ENCODE measurements around the gene CTTN. TPM values are rescaled to one million over a fixed set of nuclear protein-coding genes. Genes with fewer than 3 reads are reported as not detected.

Gene CTTN
- total and polyA plus RNA-seq, 9 of the 15 experiments (the other 6 are each of a cell fraction or from before 2014, with no cell fraction given), result 9.9 to 158 (median 99.7) TPM

GRCh38 chr11:70460964-70461363, 62.6 kb downstream of the CTTN start:
- no peak overlapping the region for H3K9ac ChIP-seq (ENCODE audit: insufficient read depth in 1 of 2, low read depth in 2 of 2, low read length in 2 of 2)
- H3K4me3 ChIP-seq, result no peak overlapping the region
- H4K20me1 ChIP-seq (replicated peaks; ENCODE audit: control insufficient read depth, insufficient read depth, low read length), result no peaks in the 10 kb centered on the region
- peaks cover under 1 to 29% of the 10 kb centered on the region in 2 experiments; a peak in 3 of 5 replicates for H3K4me1 ChIP-seq (replicated peaks in 1 of 2; ENCODE audit: control insufficient read depth in 2 of 2, insufficient read depth in 2 of 2, low read length in 2 of 2)
- FAIRE-seq, result no peak
- in situ Hi-C loops (cut with MboI), result no loop called here
- no peaks in the 10 kb centered on the region for H3K9me1 ChIP-seq (ENCODE audit: control insufficient read depth, insufficient read depth, low read length)
- BruUV-seq (replicated peaks), result no TSS peak
- 10% methylated on average over 10 of the region's 10 CpGs for WGBS (ENCODE audit: insufficient coverage, low coverage, missing lambda C conversion rate)
- intact Hi-C loops (cut with micrococcal nuclease), result no loop called here
- no peak for DNase-seq (ENCODE audit: extremely low read depth in 1 of 4, low spot score in 3 of 4)
- no peaks in the 10 kb centered on the region for H3K79me2 ChIP-seq (ENCODE audit: control insufficient read depth, insufficient read depth, low read length)
- H3K36me3 ChIP-seq (ENCODE audit: control insufficient read depth, insufficient read depth, low read length), result no peaks in the 10 kb centered on the region; the same call in 2 of the 3 replicates
- ATAC-seq, result no peak
- H2AFZ ChIP-seq (ENCODE audit: low read depth, low read length), result no peak overlapping the region
- no peak overlapping the region for H3K4me2 ChIP-seq (ENCODE audit: insufficient read depth, low read length)
- ChIA-PET CTCF (ENCODE audit: low intra/inter-chr PET ratio) (no interaction called here), POLR2A (interaction anchor here (1.0 kb wide), 1 partner anchor 13 kb away, joined by 3 read pairs; no protein-coding TSS in a partner anchor)
- no peak overlapping the region for H3K27ac ChIP-seq (ENCODE audit: extremely low read depth, low read depth, low read length)
- H3K9me3 ChIP-seq (replicated peaks; ENCODE audit: control insufficient read depth, insufficient read depth, low read depth, low read length), result peaks cover 5% of the 10 kb centered on the region; the same call in 1 of the 2 replicates
- peaks cover 10 to 29% of the 10 kb centered on the region in 2 experiments; a peak in 4 of 5 replicates for H3K27me3 ChIP-seq (ENCODE audit: control insufficient read depth in 2 of 2, insufficient read depth in 2 of 2, low read length in 2 of 2)
- no peak for TF ChIP-seq ZNF609 (CRISPR knock-in tag; IDR thresholded peaks at IDR 0.05; ENCODE audit: borderline replicate concordance)
- no peak for TF ChIP-seq PRMT5 (CRISPR knock-in tag; IDR thresholded peaks at IDR 0.05)
- no peak for TF ChIP-seq CGGBP1 (CRISPR knock-in tag; IDR thresholded peaks at IDR 0.05)
- no peak for TF ChIP-seq THRB (CRISPR knock-in tag; conservative IDR thresholded peaks at IDR 0.05)
- TF ChIP-seq ZNF124 (CRISPR knock-in tag; IDR thresholded peaks at IDR 0.05), result no peak
- TF ChIP-seq CHD1 (IDR thresholded peaks at IDR 0.05; ENCODE audit: low read length), result no peak
- TF ChIP-seq STAT5A (IDR thresholded peaks at IDR 0.05; ENCODE audit: borderline replicate concordance, low read length), result no peak
- TF ChIP-seq MBD2 (IDR thresholded peaks at IDR 0.05; ENCODE audit: borderline replicate concordance, low read depth), result no peak
- TF ChIP-seq ZBTB7A (IDR thresholded peaks at IDR 0.05; ENCODE audit: borderline replicate concordance, control insufficient read depth, low read depth, low read length), result no peak
- no peak for TF ChIP-seq POLR2A (conservative IDR thresholded peaks at IDR 0.05)
- no peak for TF ChIP-seq RBM14 (IDR thresholded peaks at IDR 0.05; ENCODE audit: borderline replicate concordance, insufficient read depth, low read depth, low read length)
- no peak for TF ChIP-seq ELF2 (CRISPR knock-in tag; IDR thresholded peaks at IDR 0.05)
- no peak for TF ChIP-seq SETDB1 (IDR thresholded peaks at IDR 0.05; ENCODE audit: low read length)
- TF ChIP-seq MECOM (CRISPR knock-in tag; IDR thresholded peaks at IDR 0.05), result no peak
- TF ChIP-seq ZNF830 (CRISPR knock-in tag; IDR thresholded peaks at IDR 0.05), result no peak

Data from K562 (cell line).